ENCODE results near the gene ZNFX1.

ZNFX1 gene

GRCh38 chr20:49248301-49248700 is 29.6 kb downstream of the ZNFX1 start:
- peak; percentile 61 for DNase-seq

DNA sequence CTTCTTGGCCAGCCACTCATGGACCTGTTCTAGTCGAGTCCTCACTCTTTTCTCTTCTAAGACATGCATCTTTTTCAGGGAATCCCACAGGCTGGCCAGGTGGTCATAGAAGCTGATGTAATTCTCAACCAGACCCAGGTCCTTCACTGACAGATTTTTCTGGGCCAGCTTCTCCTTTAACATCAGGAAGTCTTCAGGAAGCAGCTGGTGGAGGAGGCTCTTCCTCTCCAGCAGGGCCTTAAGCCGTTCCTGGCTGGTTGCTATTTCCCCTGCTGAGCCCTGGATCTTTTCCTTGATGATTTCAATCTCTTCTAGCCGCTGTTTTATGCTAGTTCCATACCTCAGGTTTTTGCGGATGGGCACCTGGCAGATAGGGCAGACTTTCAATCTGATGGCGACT is 30.1 kb downstream of the ZNFX1 start:
- peak; percentile 17 for DNase-seq

DNA sequence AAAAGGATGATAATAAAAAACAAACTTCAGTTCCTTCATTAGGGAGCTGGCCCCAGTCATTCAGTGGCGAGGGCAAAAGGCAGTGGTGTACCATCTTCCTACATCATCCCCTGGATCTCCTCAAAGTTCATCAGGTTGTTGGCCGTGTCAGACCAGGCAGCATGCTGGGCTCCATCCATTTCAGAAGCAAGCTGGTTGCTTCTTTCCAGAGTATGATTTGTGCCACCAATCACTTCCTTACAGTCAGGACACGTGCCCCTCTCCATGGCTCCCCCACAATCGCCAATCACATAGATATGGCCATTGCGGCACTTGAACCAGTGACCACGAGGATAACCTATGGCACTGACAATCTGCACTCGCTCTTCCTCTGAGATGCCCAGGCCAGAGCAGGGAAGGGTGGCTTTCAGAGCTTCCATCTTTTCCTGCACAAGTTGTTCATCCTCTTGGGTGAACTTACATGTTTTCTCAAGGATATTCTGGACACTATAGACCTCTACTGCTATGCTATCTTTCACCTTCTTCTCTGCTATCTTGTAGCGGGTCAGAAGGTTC is 30.6 kb downstream of the ZNFX1 start:
- DNase-seq, result peak; percentile 42

GRCh38 chr20:49245921-49246740 is 31.7 kb downstream of the ZNFX1 start:
- peak; percentile 60 for DNase-seq

- DNase-seq, result no peak
Measured at GRCh38 chr20:49237531-49237930, 40.3 kb downstream of the ZNFX1 start.

DNA sequence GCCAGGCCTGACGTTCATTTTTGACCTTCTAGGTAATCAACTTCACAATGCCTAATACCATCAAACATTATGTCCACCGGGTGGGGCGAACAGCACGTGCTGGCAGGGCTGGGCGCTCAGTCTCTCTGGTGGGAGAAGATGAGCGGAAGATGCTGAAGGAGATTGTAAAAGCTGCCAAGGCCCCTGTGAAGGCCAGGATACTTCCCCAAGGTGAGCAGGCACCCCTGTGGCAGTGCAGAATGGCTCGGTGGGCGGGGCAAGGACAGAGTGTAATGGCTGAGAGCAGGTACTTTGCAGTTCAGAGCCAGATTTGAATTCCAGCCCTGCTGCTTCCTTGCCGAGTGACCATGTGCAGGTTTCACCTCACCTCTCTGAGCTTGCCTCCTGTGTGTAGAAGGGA is 41.6 kb downstream of the ZNFX1 start:
- no peak for DNase-seq

DNA sequence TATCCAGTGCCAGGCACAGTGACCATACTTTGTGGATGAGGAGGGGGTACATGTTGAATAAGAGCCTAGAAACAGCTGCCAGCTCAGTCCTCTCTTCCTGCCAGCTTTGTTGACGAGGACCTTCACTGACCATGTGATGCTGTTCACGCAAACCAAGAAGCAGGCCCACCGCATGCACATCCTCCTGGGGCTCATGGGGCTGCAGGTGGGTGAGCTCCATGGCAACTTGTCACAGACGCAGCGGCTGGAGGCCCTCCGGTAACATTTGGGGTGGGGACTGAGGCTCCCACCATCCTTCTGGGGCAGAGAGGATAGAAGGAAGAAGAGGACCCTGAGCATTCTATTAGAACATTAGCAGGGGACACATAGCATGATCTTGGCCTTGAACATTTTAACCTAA is 43.0 kb downstream of the ZNFX1 start:
- no peak for DNase-seq

DNA sequence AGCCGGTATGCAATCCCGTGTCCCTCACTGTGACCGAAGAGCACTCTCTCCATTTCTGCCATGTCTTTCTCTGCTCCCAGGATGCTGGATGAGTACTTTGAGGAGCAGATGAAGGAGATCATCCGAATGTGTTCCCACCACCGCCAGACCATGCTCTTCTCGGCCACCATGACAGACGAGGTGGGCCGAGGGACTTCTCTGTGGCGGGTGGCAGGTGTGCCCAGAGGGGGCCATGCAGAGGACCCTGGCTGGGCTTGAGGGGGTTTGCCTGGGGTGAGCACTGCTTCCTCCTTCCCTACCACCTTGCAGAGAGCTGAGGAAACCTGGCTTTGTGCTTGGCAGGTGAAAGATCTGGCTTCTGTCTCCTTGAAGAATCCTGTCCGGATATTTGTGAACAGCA is 44.6 kb downstream of the ZNFX1 start:
- no peak for DNase-seq

GRCh38 chr20:49231471-49231870 is 46.4 kb downstream of the ZNFX1 start:
- DNase-seq, result no peak

- DNase-seq, result no peak
Measured at GRCh38 chr20:49230561-49231133, 47.2 kb downstream of the ZNFX1 start.

DNA sequence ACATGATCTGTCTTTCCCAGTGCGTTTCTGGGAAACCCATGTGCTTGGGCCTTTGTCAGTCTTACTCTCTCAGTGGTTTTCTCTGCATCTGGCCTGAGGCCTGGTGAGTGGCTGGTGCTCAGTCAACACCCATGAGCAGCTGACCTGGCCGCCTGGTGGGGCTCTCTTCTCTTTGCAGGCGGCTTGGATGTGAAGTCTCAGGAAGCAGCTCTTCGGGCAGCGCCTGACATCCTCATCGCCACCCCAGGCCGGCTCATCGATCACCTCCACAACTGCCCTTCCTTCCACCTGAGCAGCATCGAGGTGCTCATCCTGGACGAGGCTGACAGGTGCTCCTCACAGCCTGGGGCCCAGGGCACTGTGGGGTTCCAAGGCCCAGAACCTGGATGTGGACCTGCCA is 47.8 kb downstream of the ZNFX1 start:
- no peak for DNase-seq

DNA sequence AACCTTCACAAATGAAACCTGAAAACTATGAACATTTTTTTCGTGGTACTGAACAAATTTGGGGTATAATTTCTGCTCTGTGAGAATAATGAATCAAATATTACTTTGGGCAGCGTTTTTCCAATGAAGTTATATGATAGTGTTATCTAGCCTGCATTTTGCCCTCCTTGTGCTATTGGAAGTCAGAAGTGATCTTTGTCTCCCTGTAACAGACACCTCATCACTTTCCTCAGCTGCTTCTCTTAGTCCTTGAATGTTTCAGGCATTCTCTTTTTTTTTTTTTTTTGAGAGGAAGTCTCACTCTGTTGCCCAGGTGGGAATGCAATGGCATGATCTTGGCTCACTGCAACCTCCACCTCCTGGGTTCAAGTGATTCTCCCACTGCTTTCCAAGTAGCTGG is 48.5 kb downstream of the ZNFX1 start:
- no peak for DNase-seq

- no peak for DNase-seq
Measured at GRCh38 chr20:49228676-49229075, 49.2 kb downstream of the ZNFX1 start.

DNA sequence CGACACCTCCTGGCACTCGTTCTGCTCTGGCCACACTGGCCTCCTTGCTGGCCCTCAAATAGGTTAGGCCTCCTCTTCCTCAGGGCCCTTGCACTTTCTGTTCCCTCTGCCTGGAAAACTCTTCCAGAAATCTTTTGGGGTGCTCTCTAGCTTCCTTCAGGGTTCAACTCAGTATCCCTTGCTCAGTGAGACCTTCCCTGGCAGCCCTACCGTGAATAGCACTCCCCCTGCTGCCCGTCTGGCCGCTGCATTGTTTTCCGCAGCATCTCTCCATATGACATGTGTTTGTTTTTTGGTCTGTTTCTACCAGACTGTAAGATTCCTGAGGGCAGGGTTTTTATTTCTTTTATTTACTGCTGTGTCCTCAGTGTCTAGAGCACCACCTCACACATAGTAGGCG is 52.0 kb downstream of the ZNFX1 start:
- DNase-seq, result no peak

- DNase-seq, result peak; percentile 66
Measured at GRCh38 chr20:49219924-49220831, 57.7 kb downstream of the ZNFX1 start.

- DNase-seq, result peak; percentile 98
Measured at GRCh38 chr20:49219091-49219923, 58.5 kb downstream of the ZNFX1 start, which contains the start of gene DDX27. TSS of gene DDX27 (plus strand) at chr20:49219416. CDS start at chr20:49219449, 33 bp downstream.

- peak; percentile 67 for DNase-seq
Measured at GRCh38 chr20:49218739-49219090, 59.1 kb downstream of the ZNFX1 start.

- DNase-seq, result peak; percentile 98
Measured at GRCh38 chr20:49216991-49217578, 60.8 kb downstream of the ZNFX1 start.

DNA sequence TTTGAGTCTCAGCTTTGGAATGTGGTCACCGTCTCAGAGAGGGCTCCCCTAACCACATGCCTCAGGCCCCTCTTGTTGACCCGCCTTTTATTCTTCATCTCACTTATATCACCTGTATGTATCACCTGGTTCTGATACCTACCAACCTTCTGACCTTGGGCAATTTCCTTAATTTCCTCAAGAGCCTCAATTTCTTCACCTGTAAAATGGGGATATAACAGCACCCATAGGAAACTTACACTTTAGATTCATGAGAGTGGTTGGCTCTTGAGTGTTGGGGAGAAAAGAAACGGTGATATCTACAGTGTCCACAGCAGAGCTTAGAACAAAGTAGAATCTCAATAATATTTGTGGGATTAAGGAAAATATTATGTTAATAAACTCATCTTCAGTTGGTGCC is 62.6 kb downstream of the ZNFX1 start:
- DNase-seq, result no peak

GRCh38 chr20:49214571-49214970 is 63.3 kb downstream of the ZNFX1 start:
- DNase-seq, result no peak

DNA sequence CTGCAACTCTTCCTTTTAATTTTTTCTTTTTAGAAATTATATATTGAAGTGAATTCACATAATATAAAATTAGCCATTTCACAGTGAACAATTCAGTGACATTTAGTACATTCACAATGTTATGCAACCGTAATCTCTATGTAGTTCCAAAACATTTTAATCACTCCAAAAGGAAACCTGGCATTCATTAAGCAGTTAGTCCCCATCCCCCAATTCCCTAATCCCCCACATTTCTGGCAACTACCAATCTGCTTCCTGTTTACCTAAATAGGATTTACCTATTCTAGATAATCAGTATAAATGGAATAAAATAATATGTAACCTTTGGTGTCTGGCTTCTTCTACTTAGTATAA is 67.1 kb downstream of the ZNFX1 start:
- DNase-seq, result no peak
